Measurements from ENCODE around the gene SMIM32.

The SMIM32 gene

GRCh38 chr5:136145030-136145429 is 47.9 kb downstream of the SMIM32 start:
- H3K27ac ChIP-seq, result no peak overlapping the region
- TF ChIP-seq ZFX (IDR thresholded peaks at IDR 0.05), result no peak
- TF ChIP-seq, protein P1, sequence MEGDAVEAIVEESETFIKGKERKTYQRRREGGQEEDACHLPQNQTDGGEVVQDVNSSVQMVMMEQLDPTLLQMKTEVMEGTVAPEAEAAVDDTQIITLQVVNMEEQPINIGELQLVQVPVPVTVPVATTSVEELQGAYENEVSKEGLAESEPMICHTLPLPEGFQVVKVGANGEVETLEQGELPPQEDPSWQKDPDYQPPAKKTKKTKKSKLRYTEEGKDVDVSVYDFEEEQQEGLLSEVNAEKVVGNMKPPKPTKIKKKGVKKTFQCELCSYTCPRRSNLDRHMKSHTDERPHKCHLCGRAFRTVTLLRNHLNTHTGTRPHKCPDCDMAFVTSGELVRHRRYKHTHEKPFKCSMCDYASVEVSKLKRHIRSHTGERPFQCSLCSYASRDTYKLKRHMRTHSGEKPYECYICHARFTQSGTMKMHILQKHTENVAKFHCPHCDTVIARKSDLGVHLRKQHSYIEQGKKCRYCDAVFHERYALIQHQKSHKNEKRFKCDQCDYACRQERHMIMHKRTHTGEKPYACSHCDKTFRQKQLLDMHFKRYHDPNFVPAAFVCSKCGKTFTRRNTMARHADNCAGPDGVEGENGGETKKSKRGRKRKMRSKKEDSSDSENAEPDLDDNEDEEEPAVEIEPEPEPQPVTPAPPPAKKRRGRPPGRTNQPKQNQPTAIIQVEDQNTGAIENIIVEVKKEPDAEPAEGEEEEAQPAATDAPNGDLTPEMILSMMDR (conservative IDR thresholded peaks at IDR 0.05), result no peak

DNA sequence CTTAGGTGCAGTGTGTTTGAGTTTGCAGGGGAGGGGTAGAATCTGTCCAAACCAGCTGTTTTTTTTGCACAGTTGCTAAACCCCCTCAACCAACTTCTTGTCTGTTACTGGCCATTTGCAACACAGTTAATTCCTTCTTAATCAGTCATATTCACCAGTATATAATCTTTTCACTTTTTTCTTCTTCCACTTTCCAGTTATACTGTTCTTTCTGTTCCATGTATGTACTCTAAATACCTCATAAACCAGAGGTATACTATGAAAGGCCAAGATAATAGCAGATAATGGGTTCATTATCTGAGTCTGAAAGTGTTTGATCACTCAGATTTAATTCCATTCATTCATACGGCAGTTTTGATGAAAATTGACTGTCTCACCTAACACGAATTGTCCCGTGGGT is 49.2 kb downstream of the SMIM32 start:
- H3K27ac ChIP-seq, result no peak overlapping the region
- TF ChIP-seq, protein P1 (conservative IDR thresholded peaks at IDR 0.05), result no peak

DNA sequence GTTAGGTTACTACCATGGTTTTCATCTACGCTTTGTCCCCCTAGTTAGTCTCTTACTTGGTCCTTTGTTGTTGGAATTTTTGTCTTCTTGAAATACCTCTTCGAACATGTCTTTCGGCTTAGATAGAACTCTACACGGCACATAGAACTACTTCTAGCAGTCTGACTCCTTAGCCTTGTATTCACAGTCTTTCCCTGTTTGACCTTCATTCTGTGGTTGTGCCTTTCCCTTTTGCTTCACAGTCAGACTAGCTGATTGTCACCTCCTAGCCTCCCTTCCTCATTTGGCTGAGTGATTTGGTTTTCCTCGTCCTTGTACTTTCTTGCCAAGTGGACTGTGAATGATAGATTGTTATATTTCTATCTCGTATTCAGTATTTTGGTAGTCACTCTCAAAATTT is 49.6 kb downstream of the SMIM32 start:
- H3K27ac ChIP-seq, result no peak overlapping the region
- TF ChIP-seq, protein P1 (conservative IDR thresholded peaks at IDR 0.05), result no peak
- no peak for TF ChIP-seq ZFX (IDR thresholded peaks at IDR 0.05)

DNA sequence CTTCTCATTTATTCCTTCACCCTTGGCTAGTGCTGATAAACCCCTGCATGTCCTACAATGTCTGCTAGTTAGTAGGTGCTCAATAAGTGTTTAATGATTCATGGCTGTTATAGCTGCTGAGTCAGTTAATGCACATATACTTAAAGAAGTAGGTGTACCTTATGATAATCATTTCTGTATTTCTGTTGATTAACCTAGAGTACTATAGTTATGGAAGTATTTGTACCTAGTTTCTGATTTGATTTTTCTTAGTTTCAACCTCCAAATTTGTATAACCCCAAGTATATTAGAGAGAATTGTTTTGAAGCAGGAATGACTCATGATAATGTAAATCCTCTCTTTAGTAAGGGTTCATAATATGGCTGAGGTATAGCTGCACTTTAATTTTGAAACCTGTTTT is 51.4 kb downstream of the SMIM32 start:
- H3K27ac ChIP-seq, result no peak overlapping the region
- TF ChIP-seq, protein P1 (conservative IDR thresholded peaks at IDR 0.05), result no peak
- no peak for TF ChIP-seq ZFX (IDR thresholded peaks at IDR 0.05)
